Right atrium auricular region (tissue), 2 donors: Measurements from ENCODE around the gene PUM1. TPM values are rescaled to one million over a fixed set of nuclear protein-coding genes. Genes with fewer than 3 reads are reported as not detected.

Experiments
- DNase-seq: peaks from one replicate; pipeline ENCODE4 v3.0.0-alpha.2; 2019; ENCODE audit warnings: low spot score
- H3K27ac ChIP-seq, 2 donors: fragments of 200-600 bp; sonication (generic); 1 replicate in 1 of 2; 2 replicates in 1 of 2; pipeline ENCODE4 v1.5.1; 2016 to 2019
- H3K27me3 ChIP-seq, 2 donors: fragments of 200-600 bp; sonication (generic); one replicate each; pipeline versions ENCODE4 v1.5.1 to v1.6.0; 2017 to 2019
- H3K36me3 ChIP-seq: fragments of 200-600 bp; sonication (generic); one replicate; pipeline ENCODE4 v1.5.1; 2016
- H3K4me1 ChIP-seq, 2 donors: fragments of 200-600 bp; sonication (generic); one replicate each; pipeline versions ENCODE4 v1.5.1 to v1.6.0; 2017 to 2019
- H3K4me3 ChIP-seq, 2 donors: fragments of 200-600 bp; sonication (generic); 1 replicate in 1 of 2; 2 replicates in 1 of 2; pipeline ENCODE4 v1.5.1; 2017 to 2019; ENCODE audit warnings: mild to moderate bottlenecking in 1 of 2, moderate library complexity in 1 of 2
- H3K9me3 ChIP-seq, 2 donors: fragments of 200-600 bp; sonication (generic); one replicate each; pipeline ENCODE4 v1.5.1; 2019
- total RNA-seq, 2 donors: library from RNA; depleted of rRNA; stranded (reverse); fragments of >200 nt; gene quantifications; one replicate each; pipeline ENCODE4 v1.1.0, GENCODE V29; 2016
- TF ChIP-seq, protein P1 (sequence below), 2 donors: fragments of 200-600 bp; sonication (generic); IDR thresholded peaks; one replicate each; pipeline ENCODE4 v1.5.1; 2019; ENCODE audit warnings: antibody characterized with exemption in 2 of 2

The PUM1 gene
- total RNA-seq, 2 donors from 2014 or later, result 51.2 to 68.8 TPM

- no peaks in the 10 kb centered on the region for H3K27me3 ChIP-seq
- H3K36me3 ChIP-seq, result no peaks in the 10 kb centered on the region
- H3K9me3 ChIP-seq, result no peaks in the 10 kb centered on the region
- H3K4me1 ChIP-seq, result peaks cover 0 to 48% of the 10 kb centered on the region in 2 donors
- no peak overlapping the region for H3K27ac ChIP-seq
- no peak overlapping the region for H3K4me3 ChIP-seq
- DNase-seq, result no peak
- TF ChIP-seq, protein P1, sequence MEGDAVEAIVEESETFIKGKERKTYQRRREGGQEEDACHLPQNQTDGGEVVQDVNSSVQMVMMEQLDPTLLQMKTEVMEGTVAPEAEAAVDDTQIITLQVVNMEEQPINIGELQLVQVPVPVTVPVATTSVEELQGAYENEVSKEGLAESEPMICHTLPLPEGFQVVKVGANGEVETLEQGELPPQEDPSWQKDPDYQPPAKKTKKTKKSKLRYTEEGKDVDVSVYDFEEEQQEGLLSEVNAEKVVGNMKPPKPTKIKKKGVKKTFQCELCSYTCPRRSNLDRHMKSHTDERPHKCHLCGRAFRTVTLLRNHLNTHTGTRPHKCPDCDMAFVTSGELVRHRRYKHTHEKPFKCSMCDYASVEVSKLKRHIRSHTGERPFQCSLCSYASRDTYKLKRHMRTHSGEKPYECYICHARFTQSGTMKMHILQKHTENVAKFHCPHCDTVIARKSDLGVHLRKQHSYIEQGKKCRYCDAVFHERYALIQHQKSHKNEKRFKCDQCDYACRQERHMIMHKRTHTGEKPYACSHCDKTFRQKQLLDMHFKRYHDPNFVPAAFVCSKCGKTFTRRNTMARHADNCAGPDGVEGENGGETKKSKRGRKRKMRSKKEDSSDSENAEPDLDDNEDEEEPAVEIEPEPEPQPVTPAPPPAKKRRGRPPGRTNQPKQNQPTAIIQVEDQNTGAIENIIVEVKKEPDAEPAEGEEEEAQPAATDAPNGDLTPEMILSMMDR (IDR thresholded peaks at IDR 0.05), result no peak
These were observed 27.2 kb downstream of the PUM1 start for GRCh38 chr1:31038360-31038759.

DNA sequence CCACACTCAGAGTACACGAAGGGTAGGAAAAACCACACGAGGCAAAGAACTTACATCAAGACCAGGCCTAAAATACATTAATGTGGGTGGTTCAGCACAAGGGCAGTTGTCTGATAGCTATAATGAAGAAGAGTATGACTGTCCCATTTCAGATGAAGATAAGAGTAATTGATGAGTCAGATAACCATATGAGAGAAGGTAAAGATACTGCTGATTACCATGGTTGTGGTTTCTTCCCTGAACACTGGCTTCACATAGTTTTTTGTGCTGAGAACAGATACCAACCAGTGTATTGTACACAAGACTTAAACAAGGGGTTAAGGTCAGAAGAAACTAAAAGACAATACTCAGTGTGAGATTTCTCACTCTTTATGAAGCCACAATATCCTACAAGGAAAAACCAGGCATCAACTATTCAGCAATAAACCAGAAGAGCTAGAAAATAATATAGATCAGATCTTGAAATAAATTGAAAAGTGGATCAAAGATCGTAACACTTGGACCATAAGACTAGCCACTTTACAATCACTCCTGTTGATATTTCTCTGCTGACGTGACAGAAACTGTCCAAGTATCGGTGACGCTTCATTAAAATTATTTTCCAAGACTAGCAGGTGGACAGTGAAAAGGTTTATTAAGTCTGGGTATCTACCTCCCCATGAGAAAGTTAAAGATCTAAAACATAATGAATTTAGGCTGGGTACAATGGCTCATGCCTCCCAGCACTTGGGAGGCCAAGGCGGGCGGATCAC, 28.6 kb downstream of the PUM1 start:
- H3K4me3 ChIP-seq, result no peak overlapping the region
- no peaks in the 10 kb centered on the region for H3K9me3 ChIP-seq
- no peak overlapping the region for H3K27ac ChIP-seq
- H3K4me1 ChIP-seq, result peaks cover 0 to 48% of the 10 kb centered on the region in 2 donors
- TF ChIP-seq, protein P1 (IDR thresholded peaks at IDR 0.05), result no peak
- no peak for DNase-seq
- H3K27me3 ChIP-seq, result no peaks in the 10 kb centered on the region
- H3K36me3 ChIP-seq, result no peaks in the 10 kb centered on the region

GRCh38 chr1:31033598-31033997, 31.9 kb downstream of the PUM1 start:
- Histone ChIP-seq H3K36me3 (no peaks in the 10 kb centered on the region), H3K9me3 (no peaks in the 10 kb centered on the region), H3K27me3 (no peaks in the 10 kb centered on the region), H3K27ac (no peak overlapping the region), H3K4me1 (peaks cover 0 to 37% of the 10 kb centered on the region in 2 donors), H3K4me3 (no peak overlapping the region)
- TF ChIP-seq, protein P1 (IDR thresholded peaks at IDR 0.05), result no peak
- DNase-seq, result no peak

- DNase-seq, result no peak
- Histone ChIP-seq H3K27ac (no peak overlapping the region), H3K4me1 (peaks cover 0 to 50% of the 10 kb centered on the region in 2 donors), H3K4me3 (no peak overlapping the region), H3K36me3 (no peaks in the 10 kb centered on the region), H3K9me3 (no peaks in the 10 kb centered on the region), H3K27me3 (no peaks in the 10 kb centered on the region)
- TF ChIP-seq, protein P1 (IDR thresholded peaks at IDR 0.05), result no peak
These were observed 33.3 kb downstream of the PUM1 start for GRCh38 chr1:31032266-31032665.

DNA sequence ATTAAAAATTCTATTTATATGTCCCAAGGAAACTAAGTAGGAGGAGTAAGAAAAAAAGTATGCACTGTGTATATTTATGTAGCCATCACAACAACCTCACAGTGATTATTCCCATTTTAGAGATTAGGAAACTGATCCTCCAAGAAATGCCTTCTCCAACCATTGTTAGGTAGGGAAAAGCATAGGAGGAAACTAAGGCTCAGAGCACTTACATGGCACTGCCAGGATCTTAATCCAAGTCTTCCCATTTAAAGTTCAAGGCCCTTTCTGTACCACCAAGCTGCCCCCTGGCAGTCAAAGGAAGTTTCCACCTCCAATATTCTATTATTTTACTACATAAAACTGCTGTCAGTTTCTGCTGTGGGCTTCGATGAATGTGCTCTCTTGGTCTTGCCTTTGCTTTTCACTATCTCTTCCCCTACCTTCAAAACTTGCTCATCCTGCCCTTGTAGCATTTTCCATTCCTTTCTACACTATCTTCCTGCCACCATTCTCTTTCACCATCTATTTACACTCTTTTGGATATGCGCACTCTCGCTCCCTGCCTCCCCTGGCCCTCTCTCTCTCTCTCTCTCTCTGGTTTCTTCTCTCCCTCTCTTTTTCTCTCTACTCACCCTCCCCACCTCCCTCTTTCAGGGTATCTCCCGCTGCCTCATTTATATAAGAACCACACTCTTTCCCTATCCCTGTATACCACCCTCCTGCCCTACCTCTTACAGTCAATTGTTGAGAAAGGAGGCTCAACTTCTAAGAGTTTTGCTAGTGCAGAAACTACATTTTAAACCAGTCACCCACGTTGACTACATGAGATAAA, 34.0 kb downstream of the PUM1 start:
- Histone ChIP-seq H3K4me1 (peaks cover 0 to 50% of the 10 kb centered on the region in 2 donors), H3K27ac (no peak overlapping the region), H3K4me3 (no peak overlapping the region)

More for the DNA sequence above, 34.0 kb downstream of the PUM1 start:
- H3K27me3 ChIP-seq, result no peaks in the 10 kb centered on the region
- H3K36me3 ChIP-seq, result no peaks in the 10 kb centered on the region
- TF ChIP-seq, protein P1 (IDR thresholded peaks at IDR 0.05), result no peak
- no peak for DNase-seq
- no peaks in the 10 kb centered on the region for H3K9me3 ChIP-seq
